ENCODE results near the gene TRAK2.

DNA sequence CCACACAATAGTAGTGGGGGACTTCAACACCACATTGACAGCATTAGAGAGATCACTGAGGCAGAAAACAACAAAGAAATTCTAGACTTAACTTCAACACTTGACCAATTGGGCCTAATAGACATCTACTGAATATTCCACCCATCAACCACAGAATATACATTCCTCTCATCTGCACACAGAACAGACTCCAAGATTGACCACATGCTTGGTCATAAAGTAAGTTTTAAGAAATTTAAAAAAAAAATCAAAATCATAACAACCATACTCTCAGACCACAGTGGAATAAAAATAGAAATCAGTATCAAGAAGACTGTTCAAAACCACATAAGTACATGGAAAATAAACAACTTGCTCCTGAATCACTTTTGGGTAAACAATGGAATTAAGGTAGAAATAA lies 85.1 kb downstream of the TRAK2 start:
- TF ChIP-seq RAD21 (CRISPR knock-in tag; conservative IDR thresholded peaks at IDR 0.05 in 1 of 2, IDR thresholded peaks at IDR 0.05 in 1 of 2) (no peak), SIN3B (IDR thresholded peaks at IDR 0.05; ENCODE audit: low read depth) (no peak), EHMT2 (IDR thresholded peaks at IDR 0.05) (no peak), EWSR1 (IDR thresholded peaks at IDR 0.05; ENCODE audit: borderline replicate concordance, low read depth, partially characterized antibody) (no peak), NR2C2 (CRISPR knock-in tag; IDR thresholded peaks at IDR 0.05) (no peak), NR2C2 (tag; IDR thresholded peaks at IDR 0.05) (no peak), MXI1 (IDR thresholded peaks at IDR 0.05; ENCODE audit: low read depth, low read length) (no peak)
- TF ChIP-seq, protein P1, sequence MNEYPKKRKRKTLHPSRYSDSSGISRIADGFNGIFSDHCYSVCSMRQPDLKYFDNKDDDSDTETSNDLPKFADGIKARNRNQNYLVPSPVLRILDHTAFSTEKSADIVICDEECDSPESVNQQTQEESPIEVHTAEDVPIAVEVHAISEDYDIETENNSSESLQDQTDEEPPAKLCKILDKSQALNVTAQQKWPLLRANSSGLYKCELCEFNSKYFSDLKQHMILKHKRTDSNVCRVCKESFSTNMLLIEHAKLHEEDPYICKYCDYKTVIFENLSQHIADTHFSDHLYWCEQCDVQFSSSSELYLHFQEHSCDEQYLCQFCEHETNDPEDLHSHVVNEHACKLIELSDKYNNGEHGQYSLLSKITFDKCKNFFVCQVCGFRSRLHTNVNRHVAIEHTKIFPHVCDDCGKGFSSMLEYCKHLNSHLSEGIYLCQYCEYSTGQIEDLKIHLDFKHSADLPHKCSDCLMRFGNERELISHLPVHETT (CRISPR knock-in tag; conservative IDR thresholded peaks at IDR 0.05 in 1 of 2, IDR thresholded peaks at IDR 0.05 in 1 of 2), result no peak
- TF ChIP-seq, protein P2, sequence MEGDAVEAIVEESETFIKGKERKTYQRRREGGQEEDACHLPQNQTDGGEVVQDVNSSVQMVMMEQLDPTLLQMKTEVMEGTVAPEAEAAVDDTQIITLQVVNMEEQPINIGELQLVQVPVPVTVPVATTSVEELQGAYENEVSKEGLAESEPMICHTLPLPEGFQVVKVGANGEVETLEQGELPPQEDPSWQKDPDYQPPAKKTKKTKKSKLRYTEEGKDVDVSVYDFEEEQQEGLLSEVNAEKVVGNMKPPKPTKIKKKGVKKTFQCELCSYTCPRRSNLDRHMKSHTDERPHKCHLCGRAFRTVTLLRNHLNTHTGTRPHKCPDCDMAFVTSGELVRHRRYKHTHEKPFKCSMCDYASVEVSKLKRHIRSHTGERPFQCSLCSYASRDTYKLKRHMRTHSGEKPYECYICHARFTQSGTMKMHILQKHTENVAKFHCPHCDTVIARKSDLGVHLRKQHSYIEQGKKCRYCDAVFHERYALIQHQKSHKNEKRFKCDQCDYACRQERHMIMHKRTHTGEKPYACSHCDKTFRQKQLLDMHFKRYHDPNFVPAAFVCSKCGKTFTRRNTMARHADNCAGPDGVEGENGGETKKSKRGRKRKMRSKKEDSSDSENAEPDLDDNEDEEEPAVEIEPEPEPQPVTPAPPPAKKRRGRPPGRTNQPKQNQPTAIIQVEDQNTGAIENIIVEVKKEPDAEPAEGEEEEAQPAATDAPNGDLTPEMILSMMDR (IDR thresholded peaks at IDR 0.05 in 2 of 3, conservative IDR thresholded peaks at IDR 0.05 in 1 of 3; ENCODE audit: insufficient read depth in 2 of 3, low read depth in 1 of 3, low read length in 3 of 3), result no peak
- TF ChIP-seq, protein P3, sequence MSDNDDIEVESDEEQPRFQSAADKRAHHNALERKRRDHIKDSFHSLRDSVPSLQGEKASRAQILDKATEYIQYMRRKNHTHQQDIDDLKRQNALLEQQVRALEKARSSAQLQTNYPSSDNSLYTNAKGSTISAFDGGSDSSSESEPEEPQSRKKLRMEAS (CRISPR knock-in tag; IDR thresholded peaks at IDR 0.05), result no peak

Data from K562 (cell line).